ENCODE data around the gene WDR45B.

Gene WDR45B

DNA sequence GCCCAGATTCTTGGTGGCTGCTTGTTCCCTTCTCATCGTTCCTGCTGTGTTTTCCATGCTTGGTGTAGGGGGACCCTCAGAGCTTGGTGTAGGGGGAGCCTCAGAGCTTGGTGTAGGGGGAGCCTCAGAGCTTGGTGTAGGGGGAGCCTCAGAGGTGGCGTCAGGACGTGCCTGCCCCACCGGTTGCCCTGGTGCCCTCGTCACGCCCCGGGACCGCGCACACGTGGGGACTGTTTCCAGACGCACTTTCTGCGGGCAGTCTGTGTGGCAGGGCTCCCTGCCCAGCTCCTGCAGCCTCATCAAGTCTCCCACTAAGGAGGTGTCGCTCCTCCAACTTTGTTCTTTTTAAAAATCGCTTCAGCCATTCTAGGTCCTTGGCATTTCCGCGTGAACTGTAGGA lies 51.9 kb downstream of the WDR45B start:
- H3K9ac ChIP-seq (ENCODE audit: low read length), result no peak overlapping the region
- H3K27ac ChIP-seq (ENCODE audit: low read length), result no peak overlapping the region
- TF ChIP-seq EZH2phosphoT487 (IDR thresholded peaks at IDR 0.05; ENCODE audit: low read depth), result no peak
- no peak for TF ChIP-seq CTCF (IDR thresholded peaks at IDR 0.05; ENCODE audit: low read depth, low read length)

DNA sequence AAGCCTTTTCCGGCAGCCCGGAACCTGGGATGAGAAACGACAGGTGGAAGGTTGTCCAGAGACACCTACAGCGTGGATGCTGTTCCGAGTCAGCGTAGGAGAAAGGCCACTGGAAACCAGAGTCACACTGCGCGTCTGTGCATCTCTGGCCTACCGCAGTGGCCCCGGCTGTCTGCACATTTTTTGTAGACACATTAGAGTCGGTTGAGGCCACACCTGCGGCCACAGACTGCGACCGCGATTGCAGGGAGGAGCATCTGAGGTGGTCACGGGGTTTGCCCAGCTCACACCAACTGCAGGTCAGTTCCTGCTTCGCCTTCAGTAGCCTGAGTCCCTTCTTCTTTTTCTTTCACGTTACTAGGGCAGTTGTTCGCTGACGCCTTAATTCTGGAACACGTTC lies 52.4 kb downstream of the WDR45B start:
- H3K4me2 ChIP-seq (ENCODE audit: low read length), result no peak overlapping the region
- H3K79me2 ChIP-seq (ENCODE audit: low read length), result peaks cover 10% of the 10 kb centered on the region
- no peaks in the 10 kb centered on the region for H3K27me3 ChIP-seq (ENCODE audit: low read depth, low read length)
- no peak overlapping the region for H3K27ac ChIP-seq (ENCODE audit: low read length)
- peaks cover 11% of the 10 kb centered on the region for H3K4me1 ChIP-seq (ENCODE audit: low read length)
- H3K9ac ChIP-seq (ENCODE audit: low read length), result no peak overlapping the region
- peaks cover 33% of the 10 kb centered on the region for H3K36me3 ChIP-seq (replicated peaks; ENCODE audit: low read depth, low read length)
- TF ChIP-seq CTCF (IDR thresholded peaks at IDR 0.05; ENCODE audit: low read depth, low read length) (no peak), EZH2phosphoT487 (IDR thresholded peaks at IDR 0.05; ENCODE audit: low read depth) (no peak)
- no peak overlapping the region for H2AFZ ChIP-seq (ENCODE audit: low read depth, low read length)
- H3K9me3 ChIP-seq (ENCODE audit: insufficient read depth, low read length), result no peaks in the 10 kb centered on the region
- H4K20me1 ChIP-seq (ENCODE audit: insufficient read depth, low read length), result no peaks in the 10 kb centered on the region
- no peak overlapping the region for H3K4me3 ChIP-seq (ENCODE audit: low read length)

More for the DNA sequence above, 51.9 kb downstream of the WDR45B start:
- H3K36me3 ChIP-seq (replicated peaks; ENCODE audit: low read depth, low read length), result peaks cover 33% of the 10 kb centered on the region
- H4K20me1 ChIP-seq (ENCODE audit: insufficient read depth, low read length), result no peaks in the 10 kb centered on the region
- no peaks in the 10 kb centered on the region for H3K27me3 ChIP-seq (ENCODE audit: low read depth, low read length)
- H2AFZ ChIP-seq (ENCODE audit: low read depth, low read length), result no peak overlapping the region
- H3K9me3 ChIP-seq (ENCODE audit: insufficient read depth, low read length), result no peaks in the 10 kb centered on the region
- no peak overlapping the region for H3K4me2 ChIP-seq (ENCODE audit: low read length)
- no peak overlapping the region for H3K4me3 ChIP-seq (ENCODE audit: low read length)
- H3K4me1 ChIP-seq (ENCODE audit: low read length), result peaks cover 11% of the 10 kb centered on the region
- peaks cover 10% of the 10 kb centered on the region for H3K79me2 ChIP-seq (ENCODE audit: low read length)

- no peaks in the 10 kb centered on the region for H4K20me1 ChIP-seq (ENCODE audit: insufficient read depth, low read length)
- no peak overlapping the region for H3K4me2 ChIP-seq (ENCODE audit: low read length)
- peaks cover 29% of the 10 kb centered on the region for H3K36me3 ChIP-seq (replicated peaks; ENCODE audit: low read depth, low read length)
- no peak overlapping the region for H2AFZ ChIP-seq (ENCODE audit: low read depth, low read length)
- H3K4me3 ChIP-seq (ENCODE audit: low read length), result no peak overlapping the region
- TF ChIP-seq EZH2phosphoT487 (IDR thresholded peaks at IDR 0.05; ENCODE audit: low read depth) (no peak), CTCF (IDR thresholded peaks at IDR 0.05; ENCODE audit: low read depth, low read length) (no peak)
- no peak overlapping the region for H3K9ac ChIP-seq (ENCODE audit: low read length)
- no peaks in the 10 kb centered on the region for H3K27me3 ChIP-seq (ENCODE audit: low read depth, low read length)
- H3K4me1 ChIP-seq (ENCODE audit: low read length), result peaks cover 11% of the 10 kb centered on the region
- no peak overlapping the region for H3K27ac ChIP-seq (ENCODE audit: low read length)
- H3K79me2 ChIP-seq (ENCODE audit: low read length), result peaks cover 10% of the 10 kb centered on the region
- H3K9me3 ChIP-seq (ENCODE audit: insufficient read depth, low read length), result no peaks in the 10 kb centered on the region
Observed at GRCh38 chr17:82594571-82594970, 53.7 kb downstream of the WDR45B start.

DNA sequence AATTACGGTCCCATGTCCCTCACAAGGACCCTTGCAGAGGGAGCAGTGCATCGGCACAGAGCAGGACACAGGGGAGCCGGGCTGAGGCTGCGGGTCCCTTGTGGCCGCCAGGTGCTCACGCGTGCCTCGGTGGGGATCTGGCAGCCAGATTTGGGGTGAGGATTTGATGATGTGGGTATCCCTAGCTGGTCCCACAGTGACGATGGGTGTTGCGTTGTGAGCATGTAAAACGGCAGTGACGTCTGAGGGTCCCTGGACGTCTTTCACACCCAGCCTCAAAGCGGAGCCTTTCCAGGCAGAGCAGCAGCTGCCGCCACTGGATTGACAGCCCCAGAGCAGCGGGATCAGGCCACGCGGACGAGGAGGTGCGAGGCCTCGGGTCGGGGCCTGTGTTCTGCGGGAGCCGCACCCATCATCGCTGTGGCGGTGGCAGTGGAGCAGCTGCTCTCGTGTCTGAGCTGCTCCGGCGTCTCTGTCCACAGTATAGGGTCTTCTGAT lies 54.6 kb downstream of the WDR45B start:
- TF ChIP-seq CTCF (IDR thresholded peaks at IDR 0.05; ENCODE audit: low read depth, low read length), result no peak
- no peak for TF ChIP-seq EZH2phosphoT487 (IDR thresholded peaks at IDR 0.05; ENCODE audit: low read depth)
- no peaks in the 10 kb centered on the region for H3K27me3 ChIP-seq (ENCODE audit: low read depth, low read length)
- peaks cover 10% of the 10 kb centered on the region for H3K79me2 ChIP-seq (ENCODE audit: low read length)
- peak overlapping the region; percentile 69 for H3K9ac ChIP-seq (ENCODE audit: low read length)
- H3K4me2 ChIP-seq (ENCODE audit: low read length), result peak overlapping the region; percentile 98
- no peak overlapping the region for H2AFZ ChIP-seq (ENCODE audit: low read depth, low read length)
- peak overlapping the region; percentile 77 for H3K27ac ChIP-seq (ENCODE audit: low read length)
- no peaks in the 10 kb centered on the region for H3K9me3 ChIP-seq (ENCODE audit: insufficient read depth, low read length)
- H4K20me1 ChIP-seq (ENCODE audit: insufficient read depth, low read length), result no peaks in the 10 kb centered on the region
- H3K4me1 ChIP-seq (ENCODE audit: low read length), result peaks cover 11% of the 10 kb centered on the region
- peaks cover 27% of the 10 kb centered on the region for H3K36me3 ChIP-seq (replicated peaks; ENCODE audit: low read depth, low read length)
- peak overlapping the region; percentile 85 for H3K4me3 ChIP-seq (ENCODE audit: low read length)

Measured in OCI-LY3 (cell line).